ENCODE results near the gene WDR3. TPM values are rescaled to one million over a fixed set of nuclear protein-coding genes. Genes with fewer than 3 reads are reported as not detected.

Gene WDR3
- total RNA-seq, 2 experiments from 2014 or later = 23.7 to 28.0 TPM

Other genes with a start within 250 kb of the WDR3 start
- 10 to 100 TPM; 22.7 to 27.5 TPM for gene GDAP2, start 118 bp upstream of the WDR3 start, total RNA-seq

Measured in activated CD4-positive, alpha-beta T cell treated with anti-CD3 and anti-CD28 coated beads, Interleukin-2, amount 10 ng/mL, durations not matched to agents 7 days and 5 days (primary cell).